ENCODE measurements around the gene PTPRD. TPM values are rescaled to one million over a fixed set of nuclear protein-coding genes. Genes with fewer than 3 reads are reported as not detected.

Gene PTPRD
- total RNA-seq, 4 donors from 2014 or later, result 85.8 to 169 (median 135) TPM

- Histone ChIP-seq H3K4me3 (no peak overlapping the region), H3K9me3 (no peaks in the 10 kb centered on the region), H3K27me3 (no peaks in the 10 kb centered on the region), H3K27ac (no peak overlapping the region), H3K4me1 (no peaks in the 10 kb centered on the region), H3K36me3 (no peaks in the 10 kb centered on the region)
- no peak for DNase-seq
- TF ChIP-seq CTCF (IDR thresholded peaks at IDR 0.05) (no peak), POLR2A (IDR thresholded peaks at IDR 0.05) (no peak)
Measured at GRCh38 chr9:8431505-8431904, 2181.3 kb downstream of the PTPRD start.

- Histone ChIP-seq H3K4me1 (no peaks in the 10 kb centered on the region), H3K27me3 (no peaks in the 10 kb centered on the region), H3K27ac (no peak overlapping the region), H3K9me3 (no peaks in the 10 kb centered on the region), H3K4me3 (no peak overlapping the region), H3K36me3 (no peaks in the 10 kb centered on the region)
- TF ChIP-seq POLR2A (IDR thresholded peaks at IDR 0.05) (no peak), CTCF (IDR thresholded peaks at IDR 0.05) (no peak)
- no peak for DNase-seq
Measured at GRCh38 chr9:8430945-8431344, 2181.9 kb downstream of the PTPRD start.

DNA sequence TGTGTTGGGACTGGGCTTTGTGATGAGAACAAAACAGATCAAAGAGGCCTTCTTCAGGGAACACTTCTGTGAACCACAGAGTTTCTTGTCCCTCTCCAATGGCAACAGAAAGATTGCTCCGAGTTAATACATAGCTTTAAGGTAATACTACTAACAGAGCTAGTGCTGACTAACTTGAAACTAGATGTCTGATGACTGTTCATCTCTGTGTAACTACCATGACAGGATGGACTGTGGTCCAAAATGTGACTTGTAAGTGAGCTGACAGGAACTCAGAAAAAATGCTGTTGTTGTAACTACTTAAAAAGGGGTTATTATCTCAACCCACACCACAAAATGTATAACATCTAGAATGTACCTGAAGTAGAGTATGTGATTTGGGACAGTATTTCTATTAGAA is 2183.0 kb downstream of the PTPRD start:
- Histone ChIP-seq H3K27me3 (no peaks in the 10 kb centered on the region), H3K4me3 (no peak overlapping the region), H3K9me3 (no peaks in the 10 kb centered on the region), H3K4me1 (no peaks in the 10 kb centered on the region), H3K27ac (no peak overlapping the region), H3K36me3 (no peaks in the 10 kb centered on the region)
- TF ChIP-seq CTCF (IDR thresholded peaks at IDR 0.05), result no peak
- TF ChIP-seq POLR2A (IDR thresholded peaks at IDR 0.05), result no peak
- no peak for DNase-seq

GRCh38 chr9:8429157-8429556 is 2183.6 kb downstream of the PTPRD start:
- Histone ChIP-seq H3K4me1 (no peaks in the 10 kb centered on the region), H3K9me3 (no peaks in the 10 kb centered on the region), H3K27ac (no peak overlapping the region), H3K36me3 (no peaks in the 10 kb centered on the region), H3K4me3 (no peak overlapping the region), H3K27me3 (no peaks in the 10 kb centered on the region)
- DNase-seq, result no peak
- TF ChIP-seq POLR2A (IDR thresholded peaks at IDR 0.05), result no peak
- no peak for TF ChIP-seq CTCF (IDR thresholded peaks at IDR 0.05)

DNA sequence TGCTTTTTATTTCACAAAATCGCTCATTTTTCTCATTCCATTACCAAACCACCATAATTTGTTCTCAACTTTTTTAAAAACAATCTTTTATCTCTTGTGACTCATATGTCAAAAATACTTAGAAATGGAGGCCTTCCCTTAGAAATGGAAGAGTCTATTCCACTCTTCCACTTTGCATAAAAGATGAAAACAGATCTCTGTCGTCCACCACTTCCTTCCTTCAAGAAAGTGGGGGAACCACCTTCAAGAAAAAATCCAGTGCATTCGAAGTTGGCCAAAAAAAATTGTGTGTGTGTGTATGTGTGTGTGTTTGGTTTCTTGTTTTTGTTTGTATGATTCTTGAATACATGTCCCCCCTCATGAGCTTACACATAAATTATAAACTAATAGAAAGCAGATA is 2184.4 kb downstream of the PTPRD start:
- Histone ChIP-seq H3K36me3 (no peaks in the 10 kb centered on the region), H3K4me1 (no peaks in the 10 kb centered on the region), H3K27me3 (no peaks in the 10 kb centered on the region), H3K4me3 (no peak overlapping the region), H3K27ac (no peak overlapping the region), H3K9me3 (no peaks in the 10 kb centered on the region)
- no peak for DNase-seq
- TF ChIP-seq POLR2A (IDR thresholded peaks at IDR 0.05), result no peak
- no peak for TF ChIP-seq CTCF (IDR thresholded peaks at IDR 0.05)

DNA sequence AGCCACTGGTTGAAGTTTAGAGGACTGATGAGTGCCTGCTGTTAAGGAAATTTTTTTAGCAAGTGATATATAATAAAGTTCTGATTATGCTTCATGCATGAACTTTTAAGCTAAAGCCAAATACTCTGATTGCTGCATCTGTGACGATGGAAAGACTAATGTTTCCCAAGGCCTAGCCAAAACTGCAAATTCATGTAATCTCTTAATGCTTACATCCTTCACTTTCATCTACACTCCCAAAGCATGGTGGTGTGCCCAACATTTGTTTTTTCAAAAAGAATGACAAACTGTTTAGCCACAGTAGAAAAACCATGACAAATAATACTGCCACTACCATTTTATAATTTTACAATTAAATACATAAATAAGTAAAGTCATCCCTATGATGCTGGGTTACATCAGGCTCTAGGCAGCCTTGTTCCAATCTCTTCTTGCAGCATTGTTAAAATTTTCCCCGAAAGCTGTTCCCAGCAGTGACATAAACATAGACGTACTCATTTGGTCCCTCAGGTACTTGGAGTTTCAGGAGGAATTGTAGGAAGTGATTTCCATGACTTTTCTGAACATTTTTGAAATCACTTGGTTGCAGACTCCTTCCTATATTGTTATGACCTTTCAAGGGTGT is 2187.9 kb downstream of the PTPRD start:
- Histone ChIP-seq H3K36me3 (no peaks in the 10 kb centered on the region), H3K4me3 (no peak overlapping the region), H3K4me1 (no peaks in the 10 kb centered on the region), H3K27me3 (no peaks in the 10 kb centered on the region), H3K9me3 (no peaks in the 10 kb centered on the region), H3K27ac (no peak overlapping the region)
- TF ChIP-seq POLR2A (IDR thresholded peaks at IDR 0.05) (no peak), CTCF (IDR thresholded peaks at IDR 0.05) (no peak)
- no peak for DNase-seq

All from Peyer's patch (tissue), 4 donors.